Type B pancreatic cell (in vitro differentiated cells): ENCODE results near the gene CDHR3. TPM values are rescaled to one million over a fixed set of nuclear protein-coding genes. Genes with fewer than 3 reads are reported as not detected.

ENCODE experiments used
- DNase-seq: peaks from one replicate; pipeline ENCODE4 v3.0.0; 2021; ENCODE audit warnings: mixed read lengths; ENCODE audit not compliant: unreplicated experiment; ENCODE audit errors: extremely low spot score
- H3K27ac Mint-ChIP-seq: 2 replicates; pipeline ENCODE4 v1.8.0; 2021; ENCODE audit warnings: mild to moderate bottlenecking, mixed read lengths
- H3K27me3 Mint-ChIP-seq: 2 replicates; pipeline ENCODE4 v1.8.0; 2021; ENCODE audit warnings: mixed read lengths
- H3K36me3 Mint-ChIP-seq: 2 replicates; pipeline ENCODE4 v1.8.0; 2021; ENCODE audit warnings: mixed read lengths
- H3K4me1 Mint-ChIP-seq: one replicate; pipeline ENCODE4 v1.8.0; 2021; ENCODE audit warnings: mixed read lengths; ENCODE audit not compliant: unreplicated experiment
- H3K4me3 Mint-ChIP-seq: 2 replicates; pipeline ENCODE4 v1.8.0; 2021; ENCODE audit warnings: mild to moderate bottlenecking, mixed read lengths
- H3K9me3 Mint-ChIP-seq: 2 replicates; pipeline ENCODE4 v1.8.0; 2021; ENCODE audit warnings: mixed read lengths
- CTCF ChIP-seq: fragments of 200-600 bp; sonication (generic); conservative IDR thresholded peaks from 2 replicates; pipeline ENCODE4 v1.5.0; 2021; ENCODE audit warnings: antibody characterized with exemption, mild to moderate bottlenecking
- total RNA-seq: library from RNA; stranded (reverse); gene quantifications from 2 replicates; pipeline ENCODE4 v1.2.1, GENCODE V29; 2021; ENCODE audit warnings: low replicate concordance

The CDHR3 gene
- total RNA-seq, 1 donor from 2014 or later: 5.6 TPM

- Mint-ChIP-seq H3K36me3 (no peaks in the 10 kb centered on the region), H3K27ac (no peak overlapping the region), H3K4me1 (peaks cover 17% of the 10 kb centered on the region), H3K4me3 (no peak overlapping the region), H3K9me3 (no peaks in the 10 kb centered on the region), H3K27me3 (peaks cover 4% of the 10 kb centered on the region)
- no peak for DNase-seq
- no peak for TF ChIP-seq CTCF
These were observed 59.2 kb downstream of the CDHR3 start for GRCh38 chr7:106022193-106022821.

- no peak overlapping the region for H3K4me3 Mint-ChIP-seq
- H3K9me3 Mint-ChIP-seq: no peaks in the 10 kb centered on the region
- peaks cover 17% of the 10 kb centered on the region for H3K4me1 Mint-ChIP-seq
- TF ChIP-seq CTCF: no peak
- H3K36me3 Mint-ChIP-seq: no peaks in the 10 kb centered on the region
- no peak for DNase-seq
- H3K27ac Mint-ChIP-seq: no peak overlapping the region
- peaks cover 4% of the 10 kb centered on the region for H3K27me3 Mint-ChIP-seq
These were observed 60.6 kb downstream of the CDHR3 start for GRCh38 chr7:106023369-106024322.

GRCh38 chr7:106026101-106026500 is 63.0 kb downstream of the CDHR3 start:
- peaks cover 9% of the 10 kb centered on the region for H3K4me1 Mint-ChIP-seq
- DNase-seq: no peak
- H3K9me3 Mint-ChIP-seq: no peaks in the 10 kb centered on the region
- H3K27ac Mint-ChIP-seq: no peak overlapping the region
- no peak overlapping the region for H3K4me3 Mint-ChIP-seq
- TF ChIP-seq CTCF: no peak
- peaks cover 7% of the 10 kb centered on the region for H3K27me3 Mint-ChIP-seq
- H3K36me3 Mint-ChIP-seq: no peaks in the 10 kb centered on the region

- no peak for TF ChIP-seq CTCF
- H3K4me3 Mint-ChIP-seq: no peak overlapping the region
- no peak overlapping the region for H3K27ac Mint-ChIP-seq
- H3K36me3 Mint-ChIP-seq: no peaks in the 10 kb centered on the region
- no peaks in the 10 kb centered on the region for H3K9me3 Mint-ChIP-seq
- no peak for DNase-seq
- peaks cover 11% of the 10 kb centered on the region for H3K4me1 Mint-ChIP-seq
- H3K27me3 Mint-ChIP-seq: peaks cover 7% of the 10 kb centered on the region
These were observed 66.4 kb downstream of the CDHR3 start for GRCh38 chr7:106029451-106029850.

GRCh38 chr7:106029941-106030340 is 66.9 kb downstream of the CDHR3 start:
- DNase-seq: no peak
- Mint-ChIP-seq H3K27ac (no peak overlapping the region), H3K27me3 (peaks cover 7% of the 10 kb centered on the region), H3K36me3 (no peaks in the 10 kb centered on the region), H3K9me3 (no peaks in the 10 kb centered on the region), H3K4me1 (peaks cover 11% of the 10 kb centered on the region), H3K4me3 (no peak overlapping the region)
- TF ChIP-seq CTCF: no peak
